Activated T-cell treated with anti-CD3 and anti-CD28 coated beads, Interleukin-2, amount 50 U/mL, for 1 hour (primary cell): ENCODE data around the gene ADGRG1.

Source experiments
- DNase-seq: peaks from one replicate; pipeline ENCODE4 v3.0.0-alpha.2; 2020

Gene ADGRG1

DNA sequence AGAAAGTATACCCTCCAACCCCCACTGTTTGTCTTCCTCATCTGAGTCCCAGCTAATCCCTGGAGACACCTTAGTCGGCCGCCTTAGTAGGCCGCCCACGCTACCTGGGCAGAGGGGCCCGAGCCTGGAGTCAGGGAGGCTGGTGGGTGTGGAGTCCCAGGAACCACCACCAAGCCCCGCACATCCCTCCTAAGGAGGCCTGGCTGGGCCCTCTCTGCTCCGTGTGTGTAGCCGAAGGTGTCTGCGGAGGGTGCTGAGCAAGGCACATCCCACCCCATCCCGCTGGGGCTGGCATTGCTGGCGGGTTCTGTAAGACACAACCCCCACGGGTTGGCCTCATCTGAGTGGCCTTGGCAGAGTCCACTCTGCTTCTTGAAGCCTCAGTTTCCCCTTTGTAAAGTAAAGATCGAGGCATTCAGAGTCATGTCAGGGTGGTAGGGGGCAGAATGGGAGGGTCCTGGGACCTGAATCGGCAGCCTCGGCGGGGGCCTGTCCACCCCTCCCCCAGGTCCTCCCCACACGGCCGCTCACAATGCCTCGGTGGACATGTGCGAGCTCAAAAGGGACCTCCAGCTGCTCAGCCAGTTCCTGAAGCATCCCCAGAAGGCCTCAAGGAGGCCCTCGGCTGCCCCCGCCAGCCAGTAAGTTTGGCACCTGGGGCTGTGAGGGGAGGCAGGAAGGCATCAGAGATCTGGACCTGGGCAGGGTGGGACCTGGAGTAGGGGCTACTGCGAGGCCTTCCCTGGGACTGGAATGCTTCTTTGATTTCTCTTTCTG, 24.5 kb downstream of the ADGRG1 start:
- DNase-seq = no peak

DNA sequence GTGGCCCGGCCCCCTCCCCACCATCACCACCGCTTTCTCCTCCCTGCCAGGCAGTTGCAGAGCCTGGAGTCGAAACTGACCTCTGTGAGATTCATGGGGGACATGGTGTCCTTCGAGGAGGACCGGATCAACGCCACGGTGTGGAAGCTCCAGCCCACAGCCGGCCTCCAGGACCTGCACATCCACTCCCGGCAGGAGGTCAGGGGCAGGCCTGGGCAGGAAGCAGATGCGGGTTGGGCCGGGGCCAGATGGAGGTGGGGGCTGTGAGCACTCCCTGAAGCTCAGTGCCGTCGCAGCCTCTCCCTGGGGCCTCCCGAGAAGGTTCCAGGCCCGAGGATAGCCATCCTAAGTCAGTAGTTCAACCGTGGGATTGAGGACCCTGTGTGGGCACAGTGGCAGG, 25.5 kb downstream of the ADGRG1 start:
- DNase-seq = no peak

DNA sequence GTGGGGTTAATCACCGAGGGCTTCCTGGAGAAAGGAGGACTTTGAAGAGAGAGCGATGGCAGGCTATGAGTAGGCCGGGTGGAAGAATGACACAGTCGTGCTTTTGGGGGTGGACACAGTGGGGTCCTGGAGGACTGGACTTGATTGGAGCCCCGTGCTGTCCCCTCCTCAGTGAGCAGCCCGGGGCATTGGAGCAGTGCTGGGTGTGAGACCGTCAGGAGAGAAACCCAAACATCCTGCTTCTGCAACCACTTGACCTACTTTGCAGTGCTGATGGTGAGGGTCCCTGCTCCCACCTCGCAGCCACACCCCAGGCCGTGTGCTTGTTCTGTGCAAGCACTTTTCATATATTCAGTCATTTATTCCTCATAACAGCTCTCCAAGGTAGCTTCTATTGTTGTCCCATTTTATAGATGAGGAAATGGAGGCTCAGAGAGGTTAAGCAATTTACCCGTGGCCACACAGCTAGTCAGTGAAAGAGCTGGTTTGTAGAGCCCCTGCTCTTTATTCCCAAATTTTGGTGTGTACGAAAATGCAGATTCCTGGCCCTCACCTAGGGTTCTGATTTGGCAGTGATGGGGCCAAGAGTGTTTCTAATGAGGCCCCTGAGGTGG, 28.0 kb downstream of the ADGRG1 start:
- DNase-seq = no peak

- DNase-seq = no peak
Measured at GRCh38 chr16:57657228-57657627, 28.8 kb downstream of the ADGRG1 start.

DNA sequence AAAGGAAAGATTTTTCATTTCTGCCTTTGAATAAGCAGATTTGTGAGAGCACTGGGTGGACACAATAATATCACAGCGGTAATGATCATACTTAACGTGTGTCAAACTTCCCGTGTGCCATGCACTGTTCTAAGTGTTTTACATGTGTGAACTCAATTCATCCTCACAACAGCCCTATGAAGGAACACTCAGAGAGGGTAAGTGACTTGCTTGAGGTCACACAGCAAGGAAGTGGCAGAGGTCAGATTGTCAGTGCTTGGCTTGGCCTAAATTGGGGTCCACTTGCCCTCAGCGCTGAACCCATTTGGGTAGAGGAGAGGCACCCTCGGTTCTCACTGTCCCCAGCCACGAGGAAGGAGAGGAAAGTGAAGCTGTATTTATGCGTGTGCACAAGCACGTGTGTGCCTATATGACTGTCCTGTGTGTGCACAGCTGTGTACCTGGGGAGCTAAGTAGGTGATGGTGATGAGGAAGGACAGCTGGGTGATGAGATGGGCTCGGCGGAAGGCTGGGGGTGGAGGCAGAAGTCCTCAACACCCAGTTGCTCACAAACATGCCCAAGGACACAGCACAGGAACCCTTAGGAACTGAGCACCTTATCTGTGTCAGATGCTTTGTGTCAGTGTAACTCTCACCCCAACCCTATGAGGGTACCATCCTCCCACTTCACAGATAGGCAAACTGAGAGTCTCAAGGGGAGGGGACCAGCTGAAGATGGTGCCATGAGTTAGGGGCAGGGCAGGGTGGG, 29.9 kb downstream of the ADGRG1 start:
- no peak for DNase-seq

DNA sequence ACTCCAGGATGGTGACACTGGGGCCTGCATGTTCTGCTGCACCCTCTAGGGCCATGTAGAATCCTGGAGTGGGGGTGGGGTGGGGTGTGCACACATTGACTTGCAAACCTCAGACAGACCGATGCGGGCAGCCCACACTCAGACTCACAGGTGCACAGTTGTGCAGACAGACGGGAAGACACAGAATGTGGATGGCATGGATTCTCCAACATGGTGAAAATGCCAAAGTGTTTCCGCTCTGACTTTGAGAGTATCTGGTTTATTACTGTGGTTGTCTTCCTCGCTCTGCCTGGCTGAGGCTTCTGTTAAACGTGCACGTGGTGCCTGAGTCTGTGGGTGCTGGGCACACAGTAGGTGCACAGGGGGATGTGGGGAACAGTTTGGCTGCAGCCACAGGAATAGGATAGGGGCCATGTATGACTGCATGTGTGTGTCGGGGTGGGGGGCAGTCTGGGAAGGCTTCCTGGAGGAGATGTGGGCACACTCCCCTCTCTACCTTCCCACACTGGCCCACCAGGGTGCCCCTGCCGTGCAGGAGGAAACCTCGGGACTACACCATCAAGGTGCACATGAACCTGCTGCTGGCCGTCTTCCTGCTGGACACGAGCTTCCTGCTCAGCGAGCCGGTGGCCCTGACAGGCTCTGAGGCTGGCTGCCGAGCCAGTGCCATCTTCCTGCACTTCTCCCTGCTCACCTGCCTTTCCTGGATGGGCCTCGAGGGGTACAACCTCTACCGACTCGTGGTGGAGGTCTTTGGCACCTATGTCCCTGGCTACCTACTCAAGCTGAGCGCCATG, 30.6 kb downstream of the ADGRG1 start:
- DNase-seq = no peak

DNA sequence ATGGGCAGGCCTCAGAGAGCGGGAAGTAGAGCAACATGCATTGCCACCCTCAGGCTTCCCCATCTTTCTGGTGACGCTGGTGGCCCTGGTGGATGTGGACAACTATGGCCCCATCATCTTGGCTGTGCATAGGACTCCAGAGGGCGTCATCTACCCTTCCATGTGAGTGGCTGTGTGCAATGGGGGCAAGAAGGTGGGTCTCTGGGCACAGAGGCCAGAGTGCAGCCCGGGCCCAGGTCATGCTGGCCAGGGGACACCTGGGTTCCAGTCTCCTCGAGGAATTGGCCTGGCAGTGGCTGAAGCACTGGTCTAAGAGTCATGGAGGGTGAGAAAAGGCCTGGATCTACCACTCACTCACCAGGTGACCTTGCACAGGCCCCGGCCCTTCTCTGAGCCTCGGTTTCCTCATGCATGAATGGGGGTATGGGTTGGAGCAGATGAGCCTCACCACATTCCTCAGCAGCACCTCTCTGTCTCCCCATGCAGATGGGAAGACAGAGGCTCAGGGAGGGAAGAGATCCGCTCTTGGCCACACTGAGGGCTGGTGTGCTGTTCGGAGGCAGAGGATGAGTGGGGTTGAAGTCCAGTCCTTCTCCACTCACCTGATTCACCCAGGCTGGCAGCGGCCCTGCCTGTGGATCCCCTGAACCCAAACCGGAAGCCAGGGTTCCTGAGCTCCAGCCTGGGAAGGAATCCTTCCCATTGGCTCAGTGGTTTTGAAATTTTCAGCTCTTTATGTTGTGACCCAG, 32.5 kb downstream of the ADGRG1 start:
- DNase-seq = no peak

GRCh38 chr16:57661510-57661909, 33.1 kb downstream of the ADGRG1 start:
- DNase-seq = no peak

DNA sequence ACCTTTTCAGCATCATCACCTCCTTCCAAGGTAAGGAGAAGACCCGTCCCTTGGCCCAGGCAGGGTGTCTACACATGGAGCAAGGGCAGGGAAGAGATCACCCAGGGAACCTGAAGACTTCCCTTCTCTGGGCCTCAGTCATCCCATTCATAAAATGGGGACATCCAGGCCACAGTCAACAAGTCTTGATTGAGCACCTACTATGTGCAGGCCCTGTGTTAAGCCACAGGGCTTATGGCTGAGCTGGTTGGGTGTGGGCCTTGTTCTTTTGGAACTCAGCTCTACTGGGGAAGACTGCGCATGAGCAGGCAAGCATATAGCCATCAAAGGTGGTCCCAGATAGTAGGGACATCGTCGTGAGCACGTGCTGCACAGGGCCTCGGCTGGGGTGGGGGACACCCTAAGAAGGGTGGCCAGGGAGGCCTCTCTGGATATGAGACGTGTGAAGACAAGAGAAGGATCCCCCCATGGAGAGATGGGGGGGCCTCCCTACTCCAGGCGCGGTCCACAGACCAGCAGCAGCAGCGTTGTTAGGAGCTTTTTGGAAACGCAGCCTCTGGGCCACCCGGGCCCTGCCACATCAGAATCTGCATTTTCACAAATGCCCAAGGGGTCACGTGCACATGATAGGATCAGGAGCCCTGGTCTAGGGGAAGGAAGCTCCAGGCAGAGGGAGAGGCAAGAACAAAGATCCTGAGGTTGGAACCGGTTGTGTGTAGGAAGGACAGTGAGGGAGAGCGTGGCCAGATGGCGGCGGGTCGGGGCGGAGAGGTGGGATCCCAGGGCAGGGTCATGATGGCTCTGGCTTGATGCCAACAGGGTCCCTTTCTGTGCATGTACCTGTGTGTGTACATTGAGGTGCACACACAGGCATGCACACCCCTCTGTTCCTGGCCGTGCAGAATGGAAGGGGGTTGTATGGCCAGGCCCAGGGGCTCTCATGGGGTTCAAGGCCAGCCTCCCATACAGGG, 33.8 kb downstream of the ADGRG1 start:
- no peak for DNase-seq

DNA sequence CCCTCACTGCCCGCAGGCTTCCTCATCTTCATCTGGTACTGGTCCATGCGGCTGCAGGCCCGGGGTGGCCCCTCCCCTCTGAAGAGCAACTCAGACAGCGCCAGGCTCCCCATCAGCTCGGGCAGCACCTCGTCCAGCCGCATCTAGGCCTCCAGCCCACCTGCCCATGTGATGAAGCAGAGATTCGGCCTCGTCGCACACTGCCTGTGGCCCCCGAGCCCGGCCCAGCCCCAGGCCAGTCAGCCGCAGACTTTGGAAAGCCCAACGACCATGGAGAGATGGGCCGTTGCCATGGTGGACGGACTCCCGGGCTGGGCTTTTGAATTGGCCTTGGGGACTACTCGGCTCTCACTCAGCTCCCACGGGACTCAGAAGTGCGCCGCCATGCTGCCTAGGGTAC, 35.0 kb downstream of the ADGRG1 start:
- no peak for DNase-seq

DNA sequence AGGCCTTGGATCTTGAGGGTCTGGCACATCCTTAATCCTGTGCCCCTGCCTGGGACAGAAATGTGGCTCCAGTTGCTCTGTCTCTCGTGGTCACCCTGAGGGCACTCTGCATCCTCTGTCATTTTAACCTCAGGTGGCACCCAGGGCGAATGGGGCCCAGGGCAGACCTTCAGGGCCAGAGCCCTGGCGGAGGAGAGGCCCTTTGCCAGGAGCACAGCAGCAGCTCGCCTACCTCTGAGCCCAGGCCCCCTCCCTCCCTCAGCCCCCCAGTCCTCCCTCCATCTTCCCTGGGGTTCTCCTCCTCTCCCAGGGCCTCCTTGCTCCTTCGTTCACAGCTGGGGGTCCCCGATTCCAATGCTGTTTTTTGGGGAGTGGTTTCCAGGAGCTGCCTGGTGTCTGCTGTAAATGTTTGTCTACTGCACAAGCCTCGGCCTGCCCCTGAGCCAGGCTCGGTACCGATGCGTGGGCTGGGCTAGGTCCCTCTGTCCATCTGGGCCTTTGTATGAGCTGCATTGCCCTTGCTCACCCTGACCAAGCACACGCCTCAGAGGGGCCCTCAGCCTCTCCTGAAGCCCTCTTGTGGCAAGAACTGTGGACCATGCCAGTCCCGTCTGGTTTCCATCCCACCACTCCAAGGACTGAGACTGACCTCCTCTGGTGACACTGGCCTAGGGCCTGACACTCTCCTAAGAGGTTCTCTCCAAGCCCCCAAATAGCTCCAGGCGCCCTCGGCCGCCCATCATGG, 35.7 kb downstream of the ADGRG1 start:
- DNase-seq = no peak

GRCh38 chr16:57664662-57665025, 36.2 kb downstream of the ADGRG1 start:
- DNase-seq = no peak

GRCh38 chr16:57665541-57665940, 37.1 kb downstream of the ADGRG1 start:
- no peak for DNase-seq

GRCh38 chr16:57666353-57667047, 38.1 kb downstream of the ADGRG1 start:
- DNase-seq = no peak

DNA sequence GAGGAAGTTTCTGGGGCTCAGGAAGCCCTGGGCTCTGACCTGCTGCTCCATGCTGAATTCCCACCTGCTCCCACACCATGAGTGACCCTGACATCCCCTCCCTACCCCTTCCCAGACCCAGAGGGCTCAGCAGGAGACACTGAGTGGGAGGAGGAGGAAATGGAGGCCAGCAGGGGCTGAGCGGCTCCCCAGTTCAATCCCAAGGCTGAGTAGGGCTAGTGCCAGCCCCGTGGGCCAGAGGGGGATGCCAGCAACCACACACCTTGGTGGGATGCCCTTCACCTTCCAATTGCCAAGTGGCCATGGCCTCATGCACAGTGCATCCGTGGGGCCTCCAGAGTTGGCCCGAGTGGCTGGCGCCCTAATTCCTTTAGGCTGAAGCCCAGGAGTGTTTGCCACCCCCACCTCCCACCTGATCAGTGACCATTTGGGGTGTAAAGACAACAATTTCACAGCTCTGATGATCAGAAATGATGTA, 38.7 kb downstream of the ADGRG1 start:
- DNase-seq = no peak

DNA sequence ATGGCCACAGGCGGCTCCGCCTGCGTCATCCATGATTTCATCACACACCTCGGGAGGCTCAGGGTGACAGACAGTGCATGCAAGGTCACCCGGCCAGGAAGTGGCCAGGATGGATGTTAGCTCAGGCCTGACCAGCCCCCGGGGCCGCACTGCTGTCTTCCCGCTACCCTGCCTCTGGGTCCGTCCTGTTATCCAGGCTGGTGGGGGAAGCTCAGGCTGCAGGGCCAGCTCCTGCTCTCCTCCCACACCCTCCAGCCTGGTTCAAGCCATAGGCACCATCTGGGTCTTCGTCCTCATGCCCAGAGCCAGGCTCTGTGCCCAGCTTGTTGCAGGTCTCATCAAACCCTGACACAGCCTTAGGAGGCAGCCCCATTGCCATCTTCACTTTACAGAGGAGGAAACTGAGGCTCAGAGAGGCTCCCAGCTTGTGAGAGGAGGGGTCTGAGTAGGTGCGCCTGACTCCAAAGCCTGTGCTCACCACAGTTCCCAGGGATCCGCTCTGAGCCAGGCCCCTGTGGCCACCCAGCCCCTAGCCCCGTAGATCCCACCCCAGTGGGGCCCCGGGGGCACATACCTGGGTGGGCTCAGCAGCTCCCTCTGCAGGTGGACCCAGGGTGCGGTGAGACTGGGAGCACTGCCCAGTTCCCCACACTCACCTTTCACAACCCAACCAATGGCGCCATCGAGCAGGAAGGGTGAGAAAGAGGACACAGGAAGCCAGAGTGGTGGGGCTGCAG, 39.3 kb downstream of the ADGRG1 start:
- no peak for DNase-seq

- no peak for DNase-seq
Measured at GRCh38 chr16:57668263-57668571, 39.8 kb downstream of the ADGRG1 start, which contains the start of gene ADGRG3. TSS of gene ADGRG3 (plus strand) at chr16:57668306. CDS start at chr16:57668348, 42 bp downstream.

- no peak for DNase-seq
Measured at GRCh38 chr16:57668630-57669475, 40.4 kb downstream of the ADGRG1 start.
